ENCODE results near the gene ZBTB14.
A peak's percentile ranks its signal among the peaks of the same experiment; 100 is the strongest.

ZBTB14 gene

GRCh38 chr18:5295231-5295920, at the start of gene ZBTB14:
Gene ZBTB14 (minus strand): TSS chr18:5295726. CDS start chr18:5293246, 2,480 bp downstream.
- peak; percentile 39 to 55 for DNase-seq

- no peak for DNase-seq
Observed at GRCh38 chr18:5339202-5339834, 43.8 kb upstream of the ZBTB14 start.

- no peak for DNase-seq
Observed at GRCh38 chr18:5334456-5335075, 39.0 kb upstream of the ZBTB14 start.

GRCh38 chr18:5318061-5318700, 22.7 kb upstream of the ZBTB14 start:
- no peak for DNase-seq

- DNase-seq, result no peak
Observed at GRCh38 chr18:5317186-5317585, 21.7 kb upstream of the ZBTB14 start.

- DNase-seq, result no peak
Observed at GRCh38 chr18:5315838-5316237, 20.3 kb upstream of the ZBTB14 start.

GRCh38 chr18:5311301-5311989, 15.9 kb upstream of the ZBTB14 start:
- no peak for DNase-seq

GRCh38 chr18:5309888-5310470, 14.5 kb upstream of the ZBTB14 start:
- DNase-seq, result no peak

- no peak for DNase-seq
Observed at GRCh38 chr18:5305835-5306234, 10.3 kb upstream of the ZBTB14 start.

- no peak for DNase-seq
Observed at GRCh38 chr18:5304232-5304631, 8.7 kb upstream of the ZBTB14 start.

GRCh38 chr18:5303636-5304035, 8.1 kb upstream of the ZBTB14 start:
- no peak for DNase-seq

GRCh38 chr18:5302606-5303005, 7.1 kb upstream of the ZBTB14 start:
- DNase-seq, result no peak

- no peak for DNase-seq
Observed at GRCh38 chr18:5300476-5301010, 5.0 kb upstream of the ZBTB14 start.

- no peak for DNase-seq
Observed at GRCh38 chr18:5298156-5298852, 2.8 kb upstream of the ZBTB14 start.

GRCh38 chr18:5297597-5297996, 2.1 kb upstream of the ZBTB14 start:
- no peak for DNase-seq

- peak; percentile 51 to 63 for DNase-seq
Observed at GRCh38 chr18:5296706-5297320, 1.3 kb upstream of the ZBTB14 start.

- DNase-seq, result peak; percentile 93 to 95
Observed at GRCh38 chr18:5295981-5296705, 617 bp upstream of the ZBTB14 start.

GRCh38 chr18:5294457-5295230, 882 bp downstream of the ZBTB14 start:
- peak; percentile 37 to 48 for DNase-seq

- DNase-seq, result no peak
Observed at GRCh38 chr18:5294113-5294456, 1.4 kb downstream of the ZBTB14 start.

- no peak for DNase-seq
Observed at GRCh38 chr18:5288517-5288935, 7.0 kb downstream of the ZBTB14 start.
